ENCODE results near the gene CDH22. TPM values are rescaled to one million over a fixed set of nuclear protein-coding genes. Genes with fewer than 3 reads are reported as not detected.

Gene CDH22
- total RNA-seq, 3 donors from 2014 or later = 0.13 to 0.32 (median 0.19) TPM

GRCh38 chr20:46298374-46298773 is 9.9 kb downstream of the CDH22 start:
- no peaks in the 10 kb centered on the region for H3K9me3 ChIP-seq
- H3K4me3 ChIP-seq = no peak overlapping the region
- ATAC-seq = no peak
- TF ChIP-seq CTCF (IDR thresholded peaks at IDR 0.05) = no peak
- H3K4me1 ChIP-seq (ENCODE audit: low read depth) = no peaks in the 10 kb centered on the region
- H3K36me3 ChIP-seq (ENCODE audit: low read depth) = no peaks in the 10 kb centered on the region
- DNase-seq = no peak
- intact Hi-C loops (cut with DNase I, micrococcal nuclease) = no loop called here

DNA sequence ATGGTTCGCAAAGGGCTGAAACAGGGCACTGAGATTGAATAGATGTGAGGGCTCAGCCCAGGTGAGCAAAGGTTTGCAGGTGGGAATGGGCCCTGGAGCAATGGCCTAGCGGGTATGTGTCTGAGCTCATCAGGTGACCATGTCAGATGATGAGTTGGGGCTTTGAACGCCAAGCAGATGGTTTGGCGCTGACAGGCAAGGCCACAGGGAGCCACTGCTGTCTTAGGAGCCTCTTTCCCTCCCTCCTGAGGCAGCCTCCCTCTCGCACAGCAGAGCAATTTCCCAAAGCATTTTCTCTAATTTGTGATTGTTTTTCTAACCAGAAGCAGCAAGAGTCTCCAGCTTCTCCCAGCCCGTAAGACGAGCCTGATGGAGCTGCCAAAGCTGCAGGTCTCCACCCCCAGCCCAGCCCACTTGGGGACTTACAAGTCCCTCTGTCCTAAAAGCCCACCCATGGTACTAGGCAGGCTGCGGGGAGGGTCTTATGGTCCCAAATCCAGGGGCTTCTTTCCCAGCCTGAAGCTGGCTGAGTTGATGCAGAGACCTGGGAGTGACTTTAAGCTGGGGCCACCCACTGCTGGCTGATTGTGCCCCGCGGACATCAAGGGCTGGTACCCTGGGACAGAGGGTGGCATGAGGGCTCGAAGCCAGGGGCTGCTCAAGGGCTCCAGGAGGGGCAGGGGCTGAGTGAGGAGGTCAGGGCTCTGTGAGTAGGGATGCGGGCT is 11.6 kb downstream of the CDH22 start:
- no peak for ATAC-seq
- Histone ChIP-seq H3K36me3 (ENCODE audit: low read depth) (no peaks in the 10 kb centered on the region), H3K4me3 (no peak overlapping the region), H3K9me3 (no peaks in the 10 kb centered on the region), H3K4me1 (ENCODE audit: low read depth) (no peaks in the 10 kb centered on the region)
- intact Hi-C loops (cut with DNase I, micrococcal nuclease) = no loop called here
- DNase-seq = no peak
- no peak for TF ChIP-seq CTCF (IDR thresholded peaks at IDR 0.05)

DNA sequence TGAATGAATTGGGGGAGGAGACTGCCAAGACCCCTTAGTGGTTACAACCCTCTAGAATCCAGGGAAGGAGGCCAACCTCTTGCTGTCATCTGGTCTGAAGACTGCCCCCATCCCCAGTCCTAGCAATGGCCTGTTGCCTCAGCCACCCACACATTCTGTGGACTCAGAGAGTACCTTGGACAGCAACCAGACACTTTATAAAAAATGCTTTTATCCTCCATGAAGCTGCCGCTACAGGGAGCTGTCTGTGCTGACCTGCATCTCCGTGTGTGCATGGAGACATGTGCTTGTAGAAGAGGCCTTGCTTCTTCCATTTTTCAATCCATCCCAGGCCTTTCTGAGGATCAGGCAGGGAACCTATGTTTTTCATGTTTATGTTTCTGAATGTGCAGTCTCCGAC is 15.2 kb downstream of the CDH22 start:
- H3K4me3 ChIP-seq = no peak overlapping the region
- intact Hi-C loops (cut with DNase I, micrococcal nuclease) = no loop called here
- no peaks in the 10 kb centered on the region for H3K9me3 ChIP-seq
- no peaks in the 10 kb centered on the region for H3K36me3 ChIP-seq (ENCODE audit: low read depth)
- H3K4me1 ChIP-seq (ENCODE audit: low read depth) = no peaks in the 10 kb centered on the region
- no peak for TF ChIP-seq CTCF (IDR thresholded peaks at IDR 0.05)
- ATAC-seq = no peak
- no peak for DNase-seq

GRCh38 chr20:46291401-46291800 is 16.9 kb downstream of the CDH22 start:
- intact Hi-C loops (cut with DNase I, micrococcal nuclease) = no loop called here
- H3K4me1 ChIP-seq (ENCODE audit: low read depth) = no peaks in the 10 kb centered on the region
- H3K4me3 ChIP-seq = no peak overlapping the region
- DNase-seq (no peak), ATAC-seq (no peak)
- H3K36me3 ChIP-seq (ENCODE audit: low read depth) = no peaks in the 10 kb centered on the region
- TF ChIP-seq CTCF (IDR thresholded peaks at IDR 0.05) = no peak
- no peaks in the 10 kb centered on the region for H3K9me3 ChIP-seq

- no peak for DNase-seq
- no peaks in the 10 kb centered on the region for H3K36me3 ChIP-seq (ENCODE audit: low read depth)
- no peak for TF ChIP-seq CTCF (IDR thresholded peaks at IDR 0.05)
- ATAC-seq = no peak
- no peak overlapping the region for H3K4me3 ChIP-seq
- intact Hi-C loops (cut with DNase I, micrococcal nuclease) = no loop called here
- no peaks in the 10 kb centered on the region for H3K9me3 ChIP-seq
- no peaks in the 10 kb centered on the region for H3K4me1 ChIP-seq (ENCODE audit: low read depth)
Observed at GRCh38 chr20:46289432-46289831, 18.9 kb downstream of the CDH22 start.

GRCh38 chr20:46286977-46287376 is 21.3 kb downstream of the CDH22 start:
- Histone ChIP-seq H3K4me3 (no peak overlapping the region), H3K4me1 (ENCODE audit: low read depth) (no peaks in the 10 kb centered on the region), H3K9me3 (no peaks in the 10 kb centered on the region), H3K36me3 (ENCODE audit: low read depth) (no peaks in the 10 kb centered on the region)
- intact Hi-C loops (cut with DNase I, micrococcal nuclease) = no loop called here
- ATAC-seq (no peak), DNase-seq (no peak)
- TF ChIP-seq CTCF (IDR thresholded peaks at IDR 0.05) = no peak

All from mucosa of descending colon (tissue), 3 donors.